ENCODE data around the gene EHMT1.

EHMT1 gene

GRCh38 chr9:137672907-137673791, 54.3 kb downstream of the EHMT1 start:
- DNase-seq (ENCODE audit: low read depth in 2 of 2), result peak in 1 of 2 donors; percentile 19

GRCh38 chr9:137673886-137674285, 55.1 kb downstream of the EHMT1 start:
- no peak for DNase-seq (ENCODE audit: low read depth in 2 of 2)

- no peak for DNase-seq (ENCODE audit: low read depth in 2 of 2)
These were observed 55.6 kb downstream of the EHMT1 start for GRCh38 chr9:137674307-137674975.

DNA sequence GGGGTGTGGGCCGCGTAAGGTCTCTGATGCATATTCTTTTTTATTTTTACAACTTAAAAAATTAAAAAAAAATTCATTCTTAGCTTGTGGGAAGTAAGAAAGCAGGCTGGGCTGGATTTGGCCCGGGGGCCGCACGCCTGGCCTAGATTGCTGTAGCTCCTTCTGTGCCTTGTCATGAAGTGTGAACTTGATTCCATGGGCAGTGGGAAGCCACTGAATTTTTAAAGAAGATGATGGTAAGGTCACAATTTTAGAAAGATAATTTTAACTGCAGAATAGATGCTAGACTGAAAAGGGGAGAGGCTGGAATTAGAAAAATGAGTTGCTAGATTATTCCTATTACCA, 56.1 kb downstream of the EHMT1 start:
- DNase-seq (ENCODE audit: low read depth in 2 of 2), result no peak

DNA sequence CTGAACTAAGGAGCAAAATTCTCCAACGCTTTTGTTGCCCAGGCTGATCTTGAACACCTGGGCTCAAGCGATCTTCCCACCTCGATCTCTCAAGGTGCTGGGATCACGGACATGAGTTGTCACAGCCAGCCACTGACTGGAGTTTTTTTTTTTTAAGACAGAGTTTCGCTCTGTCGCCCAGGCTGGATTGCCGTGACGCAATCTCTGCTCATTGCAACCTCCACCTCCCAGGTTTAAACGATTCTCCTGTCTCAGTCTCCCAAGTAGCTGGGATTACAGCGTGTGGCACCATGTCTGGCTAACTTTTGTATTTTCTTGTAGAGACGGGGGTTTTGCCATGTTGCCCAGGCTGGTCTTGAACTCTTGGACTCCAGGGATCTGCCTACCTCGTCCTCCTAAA, 58.2 kb downstream of the EHMT1 start:
- no peak for DNase-seq (ENCODE audit: low read depth in 2 of 2)

- DNase-seq (ENCODE audit: low read depth in 2 of 2), result no peak
These were observed 59.4 kb downstream of the EHMT1 start for GRCh38 chr9:137678202-137678601.

DNA sequence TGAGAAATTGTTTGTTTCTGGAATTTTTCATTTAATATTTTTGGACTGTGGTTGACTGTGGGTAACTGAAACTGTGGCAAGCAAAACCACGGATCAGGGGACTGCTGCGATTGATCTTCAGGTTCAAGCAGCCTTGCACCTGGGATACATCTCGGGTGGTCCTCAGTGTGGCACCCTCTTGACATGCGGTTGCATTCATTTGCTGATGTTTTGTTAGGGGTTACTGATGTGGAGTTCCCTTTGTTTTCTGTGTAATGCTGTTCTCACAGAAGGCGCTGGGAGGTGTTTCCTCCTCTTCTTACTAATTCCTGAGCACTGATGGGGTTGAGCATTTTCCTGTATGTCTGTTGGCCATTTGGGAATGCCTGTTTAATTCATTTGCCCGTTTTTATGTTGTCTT, 60.4 kb downstream of the EHMT1 start:
- DNase-seq (ENCODE audit: low read depth in 2 of 2), result no peak

- DNase-seq (ENCODE audit: low read depth in 2 of 2), result no peak
These were observed 61.0 kb downstream of the EHMT1 start for GRCh38 chr9:137679695-137680305.

GRCh38 chr9:137680444-137681358, 61.9 kb downstream of the EHMT1 start:
- DNase-seq (ENCODE audit: low read depth in 2 of 2), result no peak

DNA sequence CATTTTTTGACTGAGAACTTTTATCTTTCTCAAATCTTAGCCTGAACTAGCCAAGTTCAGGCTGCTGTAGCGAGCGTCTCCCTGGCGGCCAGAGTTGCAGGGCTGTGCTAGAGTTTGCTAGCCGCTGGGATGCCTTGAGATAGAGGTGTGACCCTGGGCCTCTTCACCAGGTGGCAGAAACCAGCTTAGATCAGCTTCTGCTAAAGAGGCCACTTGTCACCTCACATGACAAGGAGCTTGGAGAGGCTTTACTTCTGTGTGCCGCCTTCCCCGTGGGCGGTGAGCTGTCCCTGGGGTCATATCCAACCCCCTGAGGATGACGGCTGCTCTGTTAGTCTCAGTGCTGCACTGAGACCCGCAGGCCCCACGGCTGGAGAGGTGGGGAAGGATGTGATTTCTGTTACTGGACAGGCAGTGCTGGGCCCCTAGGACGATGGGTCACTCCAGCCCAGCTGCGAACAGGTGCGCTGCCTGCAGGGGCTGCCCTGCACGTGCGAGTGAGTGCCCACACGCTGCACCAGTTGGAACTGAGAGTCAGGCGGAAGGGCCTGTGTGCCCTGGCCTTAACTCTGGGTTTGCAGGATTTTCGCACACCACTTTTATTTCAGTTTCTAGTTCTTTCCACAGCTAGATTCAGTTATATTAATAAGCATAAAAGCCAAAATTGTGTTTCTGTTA, 63.8 kb downstream of the EHMT1 start:
- DNase-seq (ENCODE audit: low read depth in 2 of 2), result no peak

GRCh38 chr9:137683262-137683864, 64.6 kb downstream of the EHMT1 start:
- DNase-seq (ENCODE audit: low read depth in 2 of 2), result no peak

DNA sequence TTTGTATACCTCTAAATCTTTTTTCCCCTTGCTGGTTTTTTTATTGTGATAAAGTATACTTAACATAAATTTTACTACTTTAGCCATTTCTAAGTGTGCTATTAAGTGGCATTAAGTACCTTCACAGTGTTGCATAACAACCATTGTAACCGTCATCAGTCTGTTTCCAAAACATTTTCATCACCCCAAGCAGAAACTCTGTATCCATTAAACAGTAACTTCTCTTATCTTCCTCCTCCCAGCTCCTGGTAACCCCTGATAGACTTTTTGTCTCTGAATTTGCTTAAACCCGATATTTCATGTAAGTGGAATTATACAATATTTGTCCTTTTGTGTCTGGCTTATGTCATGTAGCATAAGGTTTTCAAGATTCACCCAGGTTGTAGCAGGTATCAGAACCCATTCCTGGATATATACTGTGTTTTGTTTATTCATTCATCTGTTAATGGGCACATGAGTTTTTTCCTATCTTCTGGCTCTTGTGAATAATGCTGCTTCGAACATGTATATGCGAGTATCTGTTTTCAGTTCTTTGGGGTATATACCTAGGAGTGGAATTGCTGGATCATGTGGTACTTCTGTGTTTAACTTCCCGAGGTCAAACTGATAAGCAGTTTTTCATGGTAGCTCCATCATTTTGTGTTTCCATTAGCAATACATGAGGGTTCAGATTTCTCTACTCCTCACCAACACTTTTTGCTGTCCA, 66.4 kb downstream of the EHMT1 start:
- no peak for DNase-seq (ENCODE audit: low read depth in 2 of 2)

- no peak for DNase-seq (ENCODE audit: low read depth in 2 of 2)
These were observed 67.1 kb downstream of the EHMT1 start for GRCh38 chr9:137685741-137686420.

- DNase-seq (ENCODE audit: low read depth in 2 of 2), result no peak
These were observed 69.5 kb downstream of the EHMT1 start for GRCh38 chr9:137688261-137688660.

- DNase-seq (ENCODE audit: low read depth in 2 of 2), result no peak
These were observed 69.9 kb downstream of the EHMT1 start for GRCh38 chr9:137688725-137689124.

- no peak for DNase-seq (ENCODE audit: low read depth in 2 of 2)
These were observed 71.1 kb downstream of the EHMT1 start for GRCh38 chr9:137689745-137690529.

- no peak for DNase-seq (ENCODE audit: low read depth in 2 of 2)
These were observed 72.3 kb downstream of the EHMT1 start for GRCh38 chr9:137690930-137691645.

Measured in activated CD4-positive, alpha-beta T cell treated with anti-CD3 and anti-CD28 coated beads for 24 hours (primary cell).